ENCODE data around the gene ECE1.

DNA sequence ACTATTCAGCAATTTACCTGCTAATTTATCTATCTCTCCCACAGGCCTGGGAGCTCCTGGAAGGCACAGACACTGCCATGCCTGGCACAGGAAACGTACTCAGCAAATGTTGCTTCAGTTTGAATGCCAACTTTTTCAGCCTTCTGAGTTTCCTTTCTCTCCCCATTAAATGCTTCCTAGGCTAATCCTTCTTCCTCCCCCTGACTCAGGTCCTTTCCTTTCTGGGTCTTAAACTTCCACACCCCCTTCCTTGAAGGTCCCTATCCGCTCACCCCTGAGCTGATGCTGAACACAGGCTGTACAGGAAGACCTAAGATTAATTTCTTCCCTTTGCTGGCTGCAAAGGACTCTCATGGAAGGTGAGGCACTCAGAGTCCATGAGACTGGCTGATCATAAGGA is 40.3 kb upstream of the ECE1 start:
- TF ChIP-seq, protein P1, sequence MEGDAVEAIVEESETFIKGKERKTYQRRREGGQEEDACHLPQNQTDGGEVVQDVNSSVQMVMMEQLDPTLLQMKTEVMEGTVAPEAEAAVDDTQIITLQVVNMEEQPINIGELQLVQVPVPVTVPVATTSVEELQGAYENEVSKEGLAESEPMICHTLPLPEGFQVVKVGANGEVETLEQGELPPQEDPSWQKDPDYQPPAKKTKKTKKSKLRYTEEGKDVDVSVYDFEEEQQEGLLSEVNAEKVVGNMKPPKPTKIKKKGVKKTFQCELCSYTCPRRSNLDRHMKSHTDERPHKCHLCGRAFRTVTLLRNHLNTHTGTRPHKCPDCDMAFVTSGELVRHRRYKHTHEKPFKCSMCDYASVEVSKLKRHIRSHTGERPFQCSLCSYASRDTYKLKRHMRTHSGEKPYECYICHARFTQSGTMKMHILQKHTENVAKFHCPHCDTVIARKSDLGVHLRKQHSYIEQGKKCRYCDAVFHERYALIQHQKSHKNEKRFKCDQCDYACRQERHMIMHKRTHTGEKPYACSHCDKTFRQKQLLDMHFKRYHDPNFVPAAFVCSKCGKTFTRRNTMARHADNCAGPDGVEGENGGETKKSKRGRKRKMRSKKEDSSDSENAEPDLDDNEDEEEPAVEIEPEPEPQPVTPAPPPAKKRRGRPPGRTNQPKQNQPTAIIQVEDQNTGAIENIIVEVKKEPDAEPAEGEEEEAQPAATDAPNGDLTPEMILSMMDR (IDR thresholded peaks at IDR 0.05) = no peak
- no peak for TF ChIP-seq EP300 (IDR thresholded peaks at IDR 0.05)
- no peak for TF ChIP-seq POLR2A (IDR thresholded peaks at IDR 0.05)

All from ovary (tissue), 3 donors.